Heart left ventricle (tissue), 16 donors: Measurements from ENCODE around the gene CDH23. TPM values are rescaled to one million over a fixed set of nuclear protein-coding genes. Genes with fewer than 3 reads are reported as not detected.

Experiments used
- ATAC-seq, 4 donors: fragments of 200-7000 bp; cut with Tn5 transposase; one replicate each; pipeline ENCODE4 v1.9.1; 2020 to 2022; ENCODE audit warnings: moderate library complexity in 4 of 4, mild to moderate bottlenecking in 3 of 4, moderate number of reproducible peaks in 1 of 4
- DNase-seq, 5 donors: peaks; one replicate each; pipeline ENCODE4 v3.0.0-alpha.2; 2020
- H3K27ac ChIP-seq, 12 donors: fragments of 200-600 bp; sonication (generic) in 4 of 12; one replicate each; pipeline versions ENCODE4 v1.5.0 to v1.8.0; 2016 to 2022; ENCODE audit warnings: mild to moderate bottlenecking in 2 of 12
- H3K27me3 ChIP-seq, 9 donors: fragments of 200-600 bp; sonication (generic) in 2 of 9; one replicate each; pipeline versions ENCODE4 v1.5.1 to v1.8.0; 2016 to 2022; ENCODE audit warnings: mild to moderate bottlenecking in 3 of 9
- H3K36me3 ChIP-seq, 9 donors: fragments of 200-600 bp; sonication (generic) in 2 of 9; one replicate each; pipeline versions ENCODE4 v1.5.0 to v1.8.0; 2018 to 2022; ENCODE audit warnings: mild to moderate bottlenecking in 2 of 9
- H3K4me1 ChIP-seq, 12 donors: fragments of 200-600 bp; sonication (generic) in 4 of 12; one replicate each; pipeline versions ENCODE4 v1.5.0 to v1.8.0; 2016 to 2022; ENCODE audit warnings: mild to moderate bottlenecking in 3 of 12
- H3K4me3 ChIP-seq, 12 donors: fragments of 200-600 bp; sonication (generic) in 4 of 12; one replicate each; pipeline versions ENCODE4 v1.5.0 to v1.8.0; 2017 to 2022; ENCODE audit warnings: mild to moderate bottlenecking in 9 of 12, moderate library complexity in 4 of 12
- H3K9me3 ChIP-seq, 12 donors: fragments of 200-600 bp; sonication (generic) in 4 of 12; one replicate each; pipeline versions ENCODE4 v1.5.0 to v1.8.0; 2016 to 2022; ENCODE audit warnings: mild to moderate bottlenecking in 1 of 12
- POLR2A ChIP-seq, 2 donors: fragments of 450-650 bp; IDR thresholded peaks; one replicate each; pipeline ENCODE4 v1.6.1; 2017; ENCODE audit warnings: antibody characterized with exemption in 2 of 2, mild to moderate bottlenecking in 2 of 2, moderate library complexity in 2 of 2
- WGBS, 4 donors: extraction: QIAGEN DNeasy Blood & Tissue Kit in 2 of 4; methylation state at CpG; one replicate each; pipeline versions ENCODE4 v1.1.5 to v1.1.7; 2013 to 2018; 5-methylcytosine and 5-hydroxymethylcytosine counted together
- intact Hi-C, 10 donors: fragments of 100-400 bp; cut with DNase I; formaldehyde crosslinking; loops; one replicate each; pipeline versions ENCODE4 v1.11.1 to v1.14.2; 2022
- polyA plus RNA-seq, 2 donors: library from polyadenylated mRNA; stranded (reverse); fragments of 200-250 nt; gene quantifications; one replicate each; pipeline ENCODE4 v1.2.3, GENCODE V29; 2013
- total RNA-seq, 9 donors: library from RNA; depleted of rRNA in 2 of 9; stranded (reverse); fragments of >200 nt in 2 of 9; fragmentation: NEBNext Ultra II Directional in 3 of 9; extraction: Animal tissue kit (Norgen Biotek cat#: 25700) in 3 of 9; gene quantifications; one replicate each; pipeline versions ENCODE4 v1.1.0 to v1.2.4, GENCODE V29; 2016 to 2023
- TF ChIP-seq, protein P1 (sequence below), 12 donors: fragments of 200-600 bp; sonication (generic) in 4 of 12; IDR thresholded peaks; one replicate each; pipeline versions ENCODE4 v1.5.0 to v1.8.0; 2018 to 2022; ENCODE audit warnings: antibody characterized with exemption in 12 of 12, mild to moderate bottlenecking in 5 of 12
- donor health status: ischemic (EF 13 %, LVEDD 7.1; RV severe dilation, severe dysfunction).
- donor health status: healthy with polysubstance abuse.
- donor health status: DM: no; HTN: yes; CAD: no.
- donor health status: DM: no; HTN: no; CAD: no.
- donor health status: ischemic (EF 25% LVEDD 6.9; RV normal size, moderate dysfunction).
- donor health status: ischemic (EF 25% LVEDD 5.7; RV mildly dilated, moderate dysfunction).
- donor health status: healthy.
- donor health status: DM: yes; HTN: yes; CAD: no.
- donor health status: ischemic (EF 35%, LVEDD 5.7; RV mildly dilated, moderate dysfunction).
- donor health status: nonischemic (EF 11% LVEDD 7.7; RV severe dilation, severe dysfunction).
- donor health status: DM: yes; HTN: yes; CAD: no.
- donor health status: PGD.
- donor health status: ischemic (EF 29% LVEDD 5.4; RV normal size, mild dysfunction).
- donor health status: nonischemic (EF 23%, LVEDD 6.1; RV moderate dilation, normal function).

Gene CDH23
- total and polyA plus RNA-seq, 11 donors, result 1.2 to 8.6 (median 3.9) TPM

GRCh38 chr10:71483885-71484751 lies 87.4 kb downstream of the CDH23 start:
- Histone ChIP-seq H3K4me1 (peaks cover 0 to 14% (median under 1%) of the 10 kb centered on the region in 12 donors), H3K27ac (no peak overlapping the region), H3K9me3 (peaks cover 0 to 11% (median 5%) of the 10 kb centered on the region in 12 donors), H3K36me3 (no peaks in the 10 kb centered on the region), H3K4me3 (no peak overlapping the region), H3K27me3 (no peaks in the 10 kb centered on the region)
- TF ChIP-seq, protein P1, sequence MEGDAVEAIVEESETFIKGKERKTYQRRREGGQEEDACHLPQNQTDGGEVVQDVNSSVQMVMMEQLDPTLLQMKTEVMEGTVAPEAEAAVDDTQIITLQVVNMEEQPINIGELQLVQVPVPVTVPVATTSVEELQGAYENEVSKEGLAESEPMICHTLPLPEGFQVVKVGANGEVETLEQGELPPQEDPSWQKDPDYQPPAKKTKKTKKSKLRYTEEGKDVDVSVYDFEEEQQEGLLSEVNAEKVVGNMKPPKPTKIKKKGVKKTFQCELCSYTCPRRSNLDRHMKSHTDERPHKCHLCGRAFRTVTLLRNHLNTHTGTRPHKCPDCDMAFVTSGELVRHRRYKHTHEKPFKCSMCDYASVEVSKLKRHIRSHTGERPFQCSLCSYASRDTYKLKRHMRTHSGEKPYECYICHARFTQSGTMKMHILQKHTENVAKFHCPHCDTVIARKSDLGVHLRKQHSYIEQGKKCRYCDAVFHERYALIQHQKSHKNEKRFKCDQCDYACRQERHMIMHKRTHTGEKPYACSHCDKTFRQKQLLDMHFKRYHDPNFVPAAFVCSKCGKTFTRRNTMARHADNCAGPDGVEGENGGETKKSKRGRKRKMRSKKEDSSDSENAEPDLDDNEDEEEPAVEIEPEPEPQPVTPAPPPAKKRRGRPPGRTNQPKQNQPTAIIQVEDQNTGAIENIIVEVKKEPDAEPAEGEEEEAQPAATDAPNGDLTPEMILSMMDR (IDR thresholded peaks at IDR 0.05), result peak in 10 of 12 donors; percentile 14 to 45 (median 36)
- TF ChIP-seq POLR2A (IDR thresholded peaks at IDR 0.05), result no peak
- intact Hi-C loops, result loop anchor here in 9 of 10 donors (1.0 to 10.0 kb wide), 6 partner anchors 87 to 589 kb away; partner anchors contain the start of gene CDH23 (in 9 of the 9)
- WGBS, 4 donors, result 36 to 55% (median 47%) methylated on average over 20 to 22 of the region's 22 CpGs
- DNase-seq, result peak in 4 of 5 donors; percentile 36 to 73 (median 48)
- ATAC-seq, result peak; percentile 69 to 89 (median 74)

GRCh38 chr10:71486484-71487114 lies 89.9 kb downstream of the CDH23 start:
- TF ChIP-seq, protein P1 (IDR thresholded peaks at IDR 0.05), result peak; percentile 31 to 63 (median 49)
- no peak for TF ChIP-seq POLR2A (IDR thresholded peaks at IDR 0.05)
- ATAC-seq, result peak in 3 of 4 donors; percentile 46 to 67 (median 49)
- WGBS, 4 donors, result 39 to 61% (median 48%) methylated on average over 6 of the region's 6 CpGs
- intact Hi-C loops, result loop anchor here in 5 of 10 donors (2.0 to 10.0 kb wide), 7 partner anchors 81 to 592 kb away; partner anchors contain the start of gene CDH23 (in 1 of the 5)
- Histone ChIP-seq H3K9me3 (peaks cover 0 to 19% (median 7%) of the 10 kb centered on the region in 12 donors), H3K36me3 (no peaks in the 10 kb centered on the region), H3K4me1 (peaks cover 0 to 13% (median 0%) of the 10 kb centered on the region in 12 donors), H3K4me3 (no peak overlapping the region), H3K27ac (no peak overlapping the region), H3K27me3 (no peaks in the 10 kb centered on the region)
- peak in 4 of 5 donors; percentile 28 to 57 (median 46) for DNase-seq

- peaks cover 0 to 13% (median 0%) of the 10 kb centered on the region in 12 donors for H3K4me1 ChIP-seq
- WGBS, 4 donors, result 92 to 100% (median 95%) methylated on average over 1 of the region's 1 CpG
- no peaks in the 10 kb centered on the region for H3K36me3 ChIP-seq
- intact Hi-C loops, result loop anchor here in 5 of 10 donors (2.0 to 10.0 kb wide), 7 partner anchors 80 to 593 kb away; partner anchors contain the start of gene CDH23 (in 1 of the 5)
- peaks cover 0 to 19% (median 7%) of the 10 kb centered on the region in 12 donors for H3K9me3 ChIP-seq
- no peak overlapping the region for H3K4me3 ChIP-seq
- DNase-seq (no peak), ATAC-seq (no peak)
- no peaks in the 10 kb centered on the region for H3K27me3 ChIP-seq
- no peak overlapping the region for H3K27ac ChIP-seq
- TF ChIP-seq, protein P1 (IDR thresholded peaks at IDR 0.05), result no peak
- TF ChIP-seq POLR2A (IDR thresholded peaks at IDR 0.05), result no peak
These were observed 91.0 kb downstream of the CDH23 start for GRCh38 chr10:71487726-71488125.
